Measurements from ENCODE around the gene HAPSTR1. TPM values are rescaled to one million over a fixed set of nuclear protein-coding genes. Genes with fewer than 3 reads are reported as not detected.

HAPSTR1 gene
- total RNA-seq, 1 donor: 93.4 TPM

DNA sequence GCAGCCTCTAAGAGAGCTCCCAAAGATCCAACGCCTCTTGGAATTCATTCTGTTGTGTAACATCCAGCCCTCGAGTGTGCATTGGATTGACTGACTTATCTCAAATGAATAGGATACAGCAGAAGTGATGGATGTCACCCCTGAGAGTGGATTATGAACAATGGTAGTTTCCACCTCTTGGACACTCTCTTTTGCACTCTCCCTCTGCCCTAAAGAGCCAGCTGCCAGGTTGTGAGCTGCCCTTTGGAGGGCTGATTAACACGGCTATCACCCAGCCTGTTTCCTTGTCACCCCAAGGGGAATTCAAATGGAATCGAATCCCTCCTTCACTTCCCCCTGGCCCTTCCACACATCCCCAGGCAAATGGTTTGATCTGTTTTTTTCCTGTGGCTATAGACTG is 21.2 kb upstream of the HAPSTR1 start:
- Histone ChIP-seq H4K20me1 (ENCODE audit: insufficient read depth, low read length) (no peaks in the 10 kb centered on the region), H3K4me2 (ENCODE audit: insufficient read depth, low read length) (no peak overlapping the region), H3K79me2 (ENCODE audit: insufficient read depth, low read length) (no peaks in the 10 kb centered on the region), H3K9me3 (ENCODE audit: low read depth, low read length) (peaks cover 2% of the 10 kb centered on the region), H3K36me3 (ENCODE audit: insufficient read depth, low read length) (no peaks in the 10 kb centered on the region), H2AFZ (ENCODE audit: low read length) (no peak overlapping the region), H3K4me3 (ENCODE audit: insufficient read depth, low read length) (no peak overlapping the region), H3K4me1 (ENCODE audit: insufficient read depth, low read length) (peaks cover 15% of the 10 kb centered on the region), H3K27ac (ENCODE audit: low read depth, low read length) (no peak overlapping the region), H3K27me3 (ENCODE audit: insufficient read depth, low read length) (no peaks in the 10 kb centered on the region)
- TF ChIP-seq CTCF (IDR thresholded peaks at IDR 0.05; ENCODE audit: extremely low read depth, low read depth, low read length): no peak
- DNase-seq (ENCODE audit: insufficient read length, low spot score, missing footprints): no peak

DNA sequence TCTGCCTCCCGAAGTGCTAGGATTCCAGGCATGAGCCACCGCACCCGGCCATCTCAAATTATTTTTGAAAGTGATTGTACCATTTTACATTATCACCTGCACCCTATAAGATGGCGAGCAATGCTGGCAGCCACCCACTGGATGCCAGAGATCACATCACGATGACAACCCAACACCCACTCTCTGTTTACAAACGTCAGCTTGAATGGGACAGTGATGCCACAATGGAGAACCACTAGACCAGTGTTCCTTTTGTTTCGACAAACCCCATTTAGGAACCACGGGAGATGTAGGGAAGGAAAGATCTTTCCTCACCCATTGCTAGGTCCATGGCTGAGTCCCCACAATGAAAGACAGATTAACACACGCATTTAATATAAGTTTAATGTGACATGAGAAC is 20.1 kb upstream of the HAPSTR1 start:
- Histone ChIP-seq H3K4me1 (ENCODE audit: insufficient read depth, low read length) (peaks cover 22% of the 10 kb centered on the region), H3K4me2 (ENCODE audit: insufficient read depth, low read length) (no peak overlapping the region), H3K36me3 (ENCODE audit: insufficient read depth, low read length) (no peaks in the 10 kb centered on the region), H2AFZ (ENCODE audit: low read length) (no peak overlapping the region), H3K4me3 (ENCODE audit: insufficient read depth, low read length) (no peak overlapping the region), H3K79me2 (ENCODE audit: insufficient read depth, low read length) (no peaks in the 10 kb centered on the region), H3K27me3 (ENCODE audit: insufficient read depth, low read length) (no peaks in the 10 kb centered on the region), H3K9me3 (ENCODE audit: low read depth, low read length) (peaks cover 2% of the 10 kb centered on the region), H3K27ac (ENCODE audit: low read depth, low read length) (no peak overlapping the region), H4K20me1 (ENCODE audit: insufficient read depth, low read length) (no peaks in the 10 kb centered on the region)
- no peak for TF ChIP-seq CTCF (IDR thresholded peaks at IDR 0.05; ENCODE audit: extremely low read depth, low read depth, low read length)
- DNase-seq (ENCODE audit: insufficient read length, low spot score, missing footprints): no peak

DNA sequence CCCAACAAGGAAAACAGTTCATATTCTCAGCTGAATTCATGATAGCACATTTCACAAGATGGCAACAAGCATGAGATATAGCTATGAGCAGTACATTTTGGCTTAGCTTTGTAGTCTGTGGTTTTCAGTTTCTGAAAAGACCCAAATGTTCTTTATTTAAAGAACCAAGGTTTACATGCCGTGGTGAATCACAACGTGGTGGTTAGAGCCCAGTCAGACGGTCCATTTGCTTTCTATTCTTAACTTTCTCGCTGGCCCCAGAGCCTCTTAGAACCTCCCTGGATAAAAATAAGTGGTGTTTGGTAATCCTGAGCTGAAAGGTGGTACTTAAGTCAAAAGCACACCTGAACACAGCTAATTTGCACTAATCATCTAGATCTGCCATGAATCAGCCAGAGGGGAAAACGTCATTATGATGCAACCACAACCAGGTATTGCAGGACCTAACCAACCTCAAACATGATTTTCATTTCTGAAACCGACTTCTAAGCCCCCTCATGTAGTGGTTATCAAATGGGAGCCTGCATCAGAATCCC is 18.6 kb upstream of the HAPSTR1 start:
- Histone ChIP-seq H3K9me3 (ENCODE audit: low read depth, low read length) (peaks cover 2% of the 10 kb centered on the region), H3K4me1 (ENCODE audit: insufficient read depth, low read length) (peaks cover 37% of the 10 kb centered on the region), H3K4me3 (ENCODE audit: insufficient read depth, low read length) (peak overlapping the region; percentile 24), H3K27me3 (ENCODE audit: insufficient read depth, low read length) (no peaks in the 10 kb centered on the region), H3K27ac (ENCODE audit: low read depth, low read length) (peak overlapping the region; percentile 42), H3K79me2 (ENCODE audit: insufficient read depth, low read length) (no peaks in the 10 kb centered on the region), H2AFZ (ENCODE audit: low read length) (peak overlapping the region; percentile 4), H3K36me3 (ENCODE audit: insufficient read depth, low read length) (no peaks in the 10 kb centered on the region), H4K20me1 (ENCODE audit: insufficient read depth, low read length) (no peaks in the 10 kb centered on the region), H3K4me2 (ENCODE audit: insufficient read depth, low read length) (peak overlapping the region; percentile 63)
- DNase-seq (ENCODE audit: insufficient read length, low spot score, missing footprints): peak; percentile 86
- no peak for TF ChIP-seq CTCF (IDR thresholded peaks at IDR 0.05; ENCODE audit: extremely low read depth, low read depth, low read length)

DNA sequence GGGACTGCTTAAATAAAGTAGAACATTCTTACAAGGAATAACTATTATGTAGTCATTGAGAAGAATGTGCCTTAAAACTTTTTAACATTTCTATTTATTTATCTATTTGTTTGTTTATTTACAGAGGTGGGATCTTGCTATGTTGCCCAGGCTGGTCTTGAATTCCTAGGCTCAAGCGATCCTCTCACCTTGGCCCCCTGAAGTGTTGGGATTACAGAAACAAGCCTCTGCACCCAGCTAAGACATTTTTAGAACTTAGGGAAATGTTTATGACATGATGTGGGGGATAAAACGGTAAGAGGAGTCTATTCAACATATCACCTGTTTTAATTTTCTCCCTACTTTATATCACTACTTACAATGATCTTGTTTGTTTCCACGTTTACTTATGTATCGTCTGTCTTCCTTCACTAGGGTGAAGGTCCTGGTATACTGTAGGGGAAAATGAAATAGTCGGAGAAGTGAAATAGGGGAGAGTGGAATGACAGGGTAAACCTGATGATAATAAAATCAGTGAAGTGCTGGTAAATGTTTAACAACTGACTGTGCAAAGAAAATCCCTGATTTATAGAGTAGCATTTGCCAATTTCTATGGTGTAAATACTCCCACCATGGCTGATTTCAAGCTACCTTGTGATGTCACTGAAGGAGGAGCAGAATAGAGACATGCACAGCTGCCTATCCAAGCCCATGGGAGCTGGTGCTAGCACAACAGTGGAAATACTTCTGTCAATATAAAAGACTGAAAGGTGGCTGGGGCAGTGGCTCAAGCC is 16.0 kb upstream of the HAPSTR1 start:
- Histone ChIP-seq H3K36me3 (ENCODE audit: insufficient read depth, low read length) (no peaks in the 10 kb centered on the region), H3K27me3 (ENCODE audit: insufficient read depth, low read length) (no peaks in the 10 kb centered on the region), H4K20me1 (ENCODE audit: insufficient read depth, low read length) (no peaks in the 10 kb centered on the region), H3K9me3 (ENCODE audit: low read depth, low read length) (no peaks in the 10 kb centered on the region), H3K79me2 (ENCODE audit: insufficient read depth, low read length) (no peaks in the 10 kb centered on the region), H3K4me3 (ENCODE audit: insufficient read depth, low read length) (no peak overlapping the region), H3K4me2 (ENCODE audit: insufficient read depth, low read length) (no peak overlapping the region), H3K4me1 (ENCODE audit: insufficient read depth, low read length) (peaks cover 34% of the 10 kb centered on the region), H3K27ac (ENCODE audit: low read depth, low read length) (peak overlapping the region; percentile 76), H2AFZ (ENCODE audit: low read length) (no peak overlapping the region)
- TF ChIP-seq CTCF (IDR thresholded peaks at IDR 0.05; ENCODE audit: extremely low read depth, low read depth, low read length): no peak
- DNase-seq (ENCODE audit: insufficient read length, low spot score, missing footprints): no peak
